ENCODE results near the gene SAP30L. TPM values are rescaled to one million over a fixed set of nuclear protein-coding genes. Genes with fewer than 3 reads are reported as not detected.

SAP30L gene
- total and polyA plus RNA-seq, 4 donors: 26.7 to 43.4 (median 34.7) TPM

DNA sequence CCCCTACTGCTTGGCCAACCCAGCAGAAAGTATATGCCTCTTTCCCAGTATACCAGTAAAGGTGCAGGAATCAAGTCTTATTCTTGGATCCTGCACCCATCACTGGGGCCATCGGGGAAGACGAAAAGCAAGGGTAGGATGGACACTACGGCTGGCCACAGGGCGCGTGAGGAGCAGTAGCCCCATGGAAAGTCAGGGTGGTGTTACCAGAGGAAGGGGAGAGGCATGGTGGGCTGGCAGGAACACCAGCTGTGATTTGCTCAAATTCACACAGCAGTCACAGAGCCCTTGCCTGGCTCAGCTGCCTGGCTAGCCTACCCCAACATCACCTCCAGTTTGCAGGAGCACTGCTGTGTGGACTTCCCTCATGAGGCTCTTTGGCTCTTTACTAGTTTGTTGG is 34.5 kb upstream of the SAP30L start:
- Histone ChIP-seq H3K36me3 (ENCODE audit: control insufficient read depth in 1 of 2, insufficient read depth in 2 of 2, low read length in 1 of 2) (no peaks in the 10 kb centered on the region), H3K27ac (ENCODE audit: low read depth in 1 of 2, low read length in 2 of 2) (no peak overlapping the region), H3K4me3 (ENCODE audit: low read length in 2 of 2) (no peak overlapping the region), H3K27me3 (ENCODE audit: control insufficient read depth in 1 of 2, insufficient read depth in 2 of 2, low read length in 1 of 2) (no peaks in the 10 kb centered on the region), H3K9me3 (ENCODE audit: control insufficient read depth, low read length) (no peaks in the 10 kb centered on the region), H3K4me1 (ENCODE audit: control insufficient read depth in 1 of 2, insufficient read depth in 2 of 2, low read length in 2 of 2) (no peaks in the 10 kb centered on the region)
- WGBS, 2 donors: 98 to 99% methylated on average over 5 of the region's 5 CpGs
- DNase-seq: no peak
- no peak for ATAC-seq (ENCODE audit: low FRiP score)
- intact Hi-C loops (cut with DNase I): no loop called here

DNA sequence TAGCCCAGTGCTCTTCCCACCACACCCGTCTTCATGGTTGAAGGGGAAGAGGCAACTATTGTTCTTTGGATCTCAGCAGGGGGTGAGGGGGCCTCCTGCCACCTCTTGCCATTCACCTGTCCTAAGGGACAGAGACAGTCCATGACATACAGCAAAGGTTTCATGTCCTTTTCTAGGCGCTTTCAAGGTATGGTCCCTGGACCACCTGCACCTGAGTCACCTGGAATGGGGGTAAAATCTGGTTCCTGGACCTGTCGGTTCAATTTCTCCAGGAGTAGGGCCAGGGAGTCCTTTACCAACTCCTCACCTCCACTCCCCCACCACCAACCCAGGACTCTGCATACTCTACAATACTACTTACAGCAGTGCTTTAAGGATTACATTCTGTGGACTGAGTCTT is 33.5 kb upstream of the SAP30L start:
- intact Hi-C loops (cut with DNase I): no loop called here
- no peak for DNase-seq
- 94 to 98% methylated on average over 3 of the region's 3 CpGs for WGBS, 2 donors
- Histone ChIP-seq H3K4me3 (ENCODE audit: low read length in 2 of 2) (no peak overlapping the region), H3K9me3 (ENCODE audit: control insufficient read depth, low read length) (no peaks in the 10 kb centered on the region), H3K27ac (ENCODE audit: low read depth in 1 of 2, low read length in 2 of 2) (no peak overlapping the region), H3K36me3 (ENCODE audit: control insufficient read depth in 1 of 2, insufficient read depth in 2 of 2, low read length in 1 of 2) (peaks cover 0 to 2% of the 10 kb centered on the region in 2 donors), H3K4me1 (ENCODE audit: control insufficient read depth in 1 of 2, insufficient read depth in 2 of 2, low read length in 2 of 2) (no peaks in the 10 kb centered on the region), H3K27me3 (ENCODE audit: control insufficient read depth in 1 of 2, insufficient read depth in 2 of 2, low read length in 1 of 2) (no peaks in the 10 kb centered on the region)
- no peak for ATAC-seq (ENCODE audit: low FRiP score)

DNA sequence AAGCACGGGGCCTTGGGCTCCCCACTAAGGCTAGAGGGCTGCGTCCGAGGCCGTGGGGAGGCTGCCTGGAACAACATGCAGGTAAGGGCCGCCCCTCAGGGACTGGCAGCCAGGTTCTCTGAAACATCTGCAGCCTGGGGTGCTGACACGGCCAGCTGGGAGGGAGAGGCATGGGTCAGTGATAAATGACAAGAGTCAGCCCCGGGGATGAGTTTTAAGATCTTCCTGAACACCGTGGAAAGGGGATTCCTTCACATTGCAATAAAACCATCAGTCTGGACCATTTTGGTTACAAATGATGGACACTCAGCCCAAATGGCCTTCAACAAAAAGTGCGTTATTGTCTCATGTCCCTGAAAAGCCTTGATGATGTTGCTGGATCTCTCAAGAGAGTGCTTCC is 32.9 kb upstream of the SAP30L start:
- 77 to 87% methylated on average over 9 of the region's 9 CpGs for WGBS, 2 donors
- Histone ChIP-seq H3K27ac (ENCODE audit: low read depth in 1 of 2, low read length in 2 of 2) (no peak overlapping the region), H3K4me1 (ENCODE audit: control insufficient read depth in 1 of 2, insufficient read depth in 2 of 2, low read length in 2 of 2) (no peaks in the 10 kb centered on the region), H3K36me3 (ENCODE audit: control insufficient read depth in 1 of 2, insufficient read depth in 2 of 2, low read length in 1 of 2) (peaks cover 0 to 2% of the 10 kb centered on the region in 2 donors), H3K27me3 (ENCODE audit: control insufficient read depth in 1 of 2, insufficient read depth in 2 of 2, low read length in 1 of 2) (no peaks in the 10 kb centered on the region), H3K4me3 (ENCODE audit: low read length in 2 of 2) (no peak overlapping the region), H3K9me3 (ENCODE audit: control insufficient read depth, low read length) (no peaks in the 10 kb centered on the region)
- DNase-seq (no peak), ATAC-seq (ENCODE audit: low FRiP score) (no peak)
- intact Hi-C loops (cut with DNase I): no loop called here

DNA sequence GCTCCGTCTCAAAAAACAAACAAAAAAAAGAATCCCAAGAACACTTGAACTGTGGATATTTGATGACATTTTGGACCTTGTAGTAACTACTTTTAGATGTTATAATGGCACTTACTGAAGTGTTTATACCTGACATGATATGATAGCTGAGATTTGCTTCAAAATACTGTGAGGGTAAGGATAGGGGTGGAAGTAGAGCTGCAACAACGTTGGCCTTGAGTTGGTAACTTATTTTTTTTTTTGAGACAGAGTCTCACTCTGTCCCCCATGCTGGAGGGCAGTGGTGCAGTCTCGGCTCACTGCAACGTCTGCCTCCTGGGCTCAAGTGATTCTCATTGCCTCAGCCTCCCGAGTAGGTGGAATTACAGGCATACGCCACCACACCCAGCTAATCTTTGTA is 30.7 kb upstream of the SAP30L start:
- H3K27me3 ChIP-seq (ENCODE audit: control insufficient read depth in 1 of 2, insufficient read depth in 2 of 2, low read length in 1 of 2): no peaks in the 10 kb centered on the region
- H3K36me3 ChIP-seq (ENCODE audit: control insufficient read depth in 1 of 2, insufficient read depth in 2 of 2, low read length in 1 of 2): peaks cover 0 to 2% of the 10 kb centered on the region in 2 donors
- intact Hi-C loops (cut with DNase I): no loop called here
- no peaks in the 10 kb centered on the region for H3K4me1 ChIP-seq (ENCODE audit: control insufficient read depth in 1 of 2, insufficient read depth in 2 of 2, low read length in 2 of 2)
- ATAC-seq (ENCODE audit: low FRiP score) (no peak), DNase-seq (no peak)
- WGBS, 2 donors: 87 to 88% methylated on average over 6 of the region's 6 CpGs
- no peaks in the 10 kb centered on the region for H3K9me3 ChIP-seq (ENCODE audit: control insufficient read depth, low read length)
- no peak overlapping the region for H3K4me3 ChIP-seq (ENCODE audit: low read length in 2 of 2)
- no peak overlapping the region for H3K27ac ChIP-seq (ENCODE audit: low read depth in 1 of 2, low read length in 2 of 2)

DNA sequence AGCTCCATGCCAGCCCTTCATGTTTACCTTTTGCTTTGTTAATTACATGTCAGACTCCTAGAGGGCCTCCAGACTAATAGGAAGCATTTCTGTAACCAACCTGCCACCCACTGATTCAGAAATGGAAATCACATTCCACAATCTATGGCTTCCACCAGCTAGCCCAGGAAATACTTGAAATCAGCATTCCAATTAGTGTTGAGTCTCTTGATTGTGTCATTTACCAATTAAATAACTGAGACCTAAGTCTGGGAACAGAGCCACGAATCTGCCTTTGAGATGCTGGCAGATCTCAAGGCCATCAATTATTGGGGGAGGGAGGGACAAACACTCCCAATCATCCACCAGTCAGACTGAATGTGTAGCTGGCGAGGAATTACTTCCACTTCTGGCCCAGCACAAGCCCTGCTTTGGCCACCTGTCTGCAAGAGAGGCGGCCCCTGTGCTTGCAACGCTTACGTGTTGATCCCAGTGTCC is 27.4 kb upstream of the SAP30L start:
- Histone ChIP-seq H3K36me3 (ENCODE audit: control insufficient read depth in 1 of 2, insufficient read depth in 2 of 2, low read length in 1 of 2) (peaks cover 0 to 2% of the 10 kb centered on the region in 2 donors), H3K9me3 (ENCODE audit: control insufficient read depth, low read length) (no peaks in the 10 kb centered on the region), H3K4me1 (ENCODE audit: control insufficient read depth in 1 of 2, insufficient read depth in 2 of 2, low read length in 2 of 2) (no peaks in the 10 kb centered on the region), H3K27me3 (ENCODE audit: control insufficient read depth in 1 of 2, insufficient read depth in 2 of 2, low read length in 1 of 2) (no peaks in the 10 kb centered on the region), H3K4me3 (ENCODE audit: low read length in 2 of 2) (no peak overlapping the region), H3K27ac (ENCODE audit: low read depth in 1 of 2, low read length in 2 of 2) (no peak overlapping the region)
- ATAC-seq (ENCODE audit: low FRiP score): no peak
- intact Hi-C loops (cut with DNase I): no loop called here
- no peak for DNase-seq
- 94 to 95% methylated on average over 5 of the region's 5 CpGs for WGBS, 2 donors

DNA sequence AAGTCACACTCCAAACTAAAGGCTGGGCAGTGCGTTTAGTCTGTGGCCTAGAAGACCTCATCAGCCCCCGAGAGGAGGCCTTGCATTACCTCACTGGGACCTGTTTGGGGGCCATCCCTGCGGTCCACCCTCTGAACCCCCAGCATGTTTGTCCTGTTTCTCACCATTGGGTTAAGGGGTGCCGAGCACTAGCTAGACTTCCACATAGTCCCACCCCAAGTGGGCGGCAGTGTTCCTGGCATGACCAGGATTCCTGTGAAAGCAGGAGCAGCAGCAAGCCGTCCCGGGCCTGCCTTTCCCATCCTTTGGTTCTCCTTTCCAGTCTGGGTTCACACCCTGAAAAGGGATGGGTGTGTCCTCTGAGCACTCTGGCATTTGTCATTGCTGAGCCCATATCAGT is 26.6 kb upstream of the SAP30L start:
- no peak for DNase-seq
- WGBS, 2 donors: 81 to 87% methylated on average over 7 of the region's 7 CpGs
- Histone ChIP-seq H3K9me3 (ENCODE audit: control insufficient read depth, low read length) (no peaks in the 10 kb centered on the region), H3K4me1 (ENCODE audit: control insufficient read depth in 1 of 2, insufficient read depth in 2 of 2, low read length in 2 of 2) (no peaks in the 10 kb centered on the region), H3K27me3 (ENCODE audit: control insufficient read depth in 1 of 2, insufficient read depth in 2 of 2, low read length in 1 of 2) (no peaks in the 10 kb centered on the region), H3K36me3 (ENCODE audit: control insufficient read depth in 1 of 2, insufficient read depth in 2 of 2, low read length in 1 of 2) (peaks cover 0 to 2% of the 10 kb centered on the region in 2 donors), H3K27ac (ENCODE audit: low read depth in 1 of 2, low read length in 2 of 2) (no peak overlapping the region), H3K4me3 (ENCODE audit: low read length in 2 of 2) (no peak overlapping the region)
- intact Hi-C loops (cut with DNase I): no loop called here
- no peak for ATAC-seq (ENCODE audit: low FRiP score)

DNA sequence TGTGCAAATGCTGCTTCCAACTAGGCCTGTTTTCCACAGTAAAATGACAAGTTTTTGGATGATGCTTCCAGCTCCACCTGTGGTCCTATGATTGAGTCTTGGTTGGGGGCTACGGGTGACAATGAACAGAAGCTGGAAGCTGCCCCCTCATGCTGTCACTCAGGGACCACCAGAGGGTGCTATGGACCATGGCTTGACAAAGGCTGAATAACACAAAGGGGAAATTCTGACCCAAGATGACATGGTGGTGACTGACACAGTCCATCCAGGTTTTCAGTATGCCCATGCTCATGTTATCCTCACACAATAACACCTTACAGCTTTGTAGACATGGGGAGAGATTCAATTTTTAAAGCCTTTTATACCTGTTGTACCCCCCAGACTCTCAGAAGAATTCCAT is 23.9 kb upstream of the SAP30L start:
- DNase-seq (no peak), ATAC-seq (ENCODE audit: low FRiP score) (no peak)
- 59 to 62% methylated on average over 1 of the region's 1 CpG for WGBS, 2 donors
- no peak overlapping the region for H3K4me3 ChIP-seq (ENCODE audit: low read length in 2 of 2)
- no peaks in the 10 kb centered on the region for H3K9me3 ChIP-seq (ENCODE audit: control insufficient read depth, low read length)
- H3K4me1 ChIP-seq (ENCODE audit: control insufficient read depth in 1 of 2, insufficient read depth in 2 of 2, low read length in 2 of 2): no peaks in the 10 kb centered on the region
- peaks cover 0 to 2% of the 10 kb centered on the region in 2 donors for H3K36me3 ChIP-seq (ENCODE audit: control insufficient read depth in 1 of 2, insufficient read depth in 2 of 2, low read length in 1 of 2)
- H3K27me3 ChIP-seq (ENCODE audit: control insufficient read depth in 1 of 2, insufficient read depth in 2 of 2, low read length in 1 of 2): no peaks in the 10 kb centered on the region
- intact Hi-C loops (cut with DNase I): no loop called here
- H3K27ac ChIP-seq (ENCODE audit: low read depth in 1 of 2, low read length in 2 of 2): no peak overlapping the region

DNA sequence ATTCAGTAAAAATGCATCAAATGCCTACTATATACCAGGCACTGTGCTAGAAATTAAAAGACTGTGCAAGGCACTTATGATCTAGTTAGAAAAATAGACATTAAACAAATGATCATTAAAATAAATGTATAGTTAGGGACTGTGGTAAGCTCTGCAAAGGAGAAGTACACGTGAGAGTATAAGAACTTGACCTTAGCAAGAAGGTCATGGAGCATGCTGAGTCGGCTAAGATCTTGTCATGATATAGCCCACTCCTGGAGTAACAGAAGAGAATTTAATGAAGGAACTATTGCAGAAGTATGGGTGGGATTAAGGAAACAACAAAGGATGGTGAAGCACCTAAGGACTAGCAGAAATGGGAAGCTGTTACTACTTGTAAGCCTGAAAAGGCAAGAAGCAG is 23.5 kb upstream of the SAP30L start:
- no peak for ATAC-seq (ENCODE audit: low FRiP score)
- WGBS, 2 donors: 87 to 90% methylated on average over 2 of the region's 2 CpGs
- Histone ChIP-seq H3K27me3 (ENCODE audit: control insufficient read depth in 1 of 2, insufficient read depth in 2 of 2, low read length in 1 of 2) (no peaks in the 10 kb centered on the region), H3K27ac (ENCODE audit: low read depth in 1 of 2, low read length in 2 of 2) (no peak overlapping the region), H3K36me3 (ENCODE audit: control insufficient read depth in 1 of 2, insufficient read depth in 2 of 2, low read length in 1 of 2) (no peaks in the 10 kb centered on the region), H3K9me3 (ENCODE audit: control insufficient read depth, low read length) (no peaks in the 10 kb centered on the region), H3K4me1 (ENCODE audit: control insufficient read depth in 1 of 2, insufficient read depth in 2 of 2, low read length in 2 of 2) (no peaks in the 10 kb centered on the region), H3K4me3 (ENCODE audit: low read length in 2 of 2) (no peak overlapping the region)
- DNase-seq: no peak
- intact Hi-C loops (cut with DNase I): no loop called here

DNA sequence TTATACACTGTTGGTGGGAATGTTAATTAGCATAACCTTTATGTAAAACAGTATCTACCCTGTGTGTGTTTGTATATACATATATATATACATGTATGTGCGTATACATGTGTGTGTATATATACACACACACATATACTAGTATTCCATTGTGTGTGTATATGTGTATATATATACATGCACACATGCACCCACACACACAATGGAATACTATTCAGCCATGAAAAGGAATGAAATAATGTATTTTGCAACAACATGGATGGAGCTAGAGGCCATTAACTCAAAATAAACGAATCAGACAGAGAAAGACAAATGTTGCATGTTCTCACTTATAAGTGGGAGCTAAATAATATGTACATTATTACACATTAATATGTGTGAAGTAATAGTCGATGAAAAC is 17.6 kb upstream of the SAP30L start:
- Histone ChIP-seq H3K36me3 (ENCODE audit: control insufficient read depth in 1 of 2, insufficient read depth in 2 of 2, low read length in 1 of 2) (no peaks in the 10 kb centered on the region), H3K27me3 (ENCODE audit: control insufficient read depth in 1 of 2, insufficient read depth in 2 of 2, low read length in 1 of 2) (no peaks in the 10 kb centered on the region), H3K9me3 (ENCODE audit: control insufficient read depth, low read length) (no peaks in the 10 kb centered on the region), H3K27ac (ENCODE audit: low read depth in 1 of 2, low read length in 2 of 2) (no peak overlapping the region), H3K4me1 (ENCODE audit: control insufficient read depth in 1 of 2, insufficient read depth in 2 of 2, low read length in 2 of 2) (no peaks in the 10 kb centered on the region), H3K4me3 (ENCODE audit: low read length in 2 of 2) (no peak overlapping the region)
- DNase-seq (no peak), ATAC-seq (ENCODE audit: low FRiP score) (no peak)
- WGBS, 2 donors: 97 to 98% methylated on average over 3 of the region's 3 CpGs
- intact Hi-C loops (cut with DNase I): no loop called here

Data from aorta (tissue), 5 donors.